ENCODE results near the gene PAK1.

The PAK1 gene

DNA sequence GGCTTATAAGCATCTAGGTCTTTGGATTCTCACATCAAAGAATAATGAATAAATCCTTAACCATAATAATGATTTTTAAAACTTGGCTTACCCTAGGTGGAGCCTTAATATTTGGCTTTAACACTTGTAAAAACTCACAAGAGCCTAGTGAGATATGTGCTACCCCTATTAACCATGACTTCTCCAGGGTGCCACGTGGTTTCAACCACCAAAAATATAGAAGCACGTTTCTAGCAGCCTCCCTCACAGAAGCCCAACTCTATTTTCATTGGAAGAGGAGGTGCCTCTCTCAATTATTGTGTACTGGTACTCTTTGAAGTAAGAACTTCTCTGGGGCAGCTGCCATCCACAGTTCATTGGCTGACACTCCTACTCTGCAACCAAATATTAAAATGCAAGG lies 125.9 kb downstream of the PAK1 start:
- TF ChIP-seq ZNF70 (CRISPR knock-in tag; IDR thresholded peaks at IDR 0.05) (no peak), BACH2 (CRISPR knock-in tag; IDR thresholded peaks at IDR 0.05; ENCODE audit: borderline replicate concordance) (no peak), SNAI2 (CRISPR knock-in tag; IDR thresholded peaks at IDR 0.05) (no peak), ZC3H10 (CRISPR knock-in tag; IDR thresholded peaks at IDR 0.05) (no peak), POU6F1 (CRISPR knock-in tag; IDR thresholded peaks at IDR 0.05; ENCODE audit: borderline replicate concordance, low read depth) (no peak), GLIS3 (CRISPR knock-in tag; IDR thresholded peaks at IDR 0.05) (no peak), ZFP3 (CRISPR knock-in tag; IDR thresholded peaks at IDR 0.05) (no peak), PATZ1 (CRISPR knock-in tag; IDR thresholded peaks at IDR 0.05; ENCODE audit: borderline replicate concordance) (no peak), OSR1 (CRISPR knock-in tag; IDR thresholded peaks at IDR 0.05) (no peak), TOX (CRISPR knock-in tag; IDR thresholded peaks at IDR 0.05; ENCODE audit: borderline replicate concordance) (no peak), ZFP30 (CRISPR knock-in tag; IDR thresholded peaks at IDR 0.05) (no peak), PPARA (CRISPR knock-in tag; IDR thresholded peaks at IDR 0.05; ENCODE audit: borderline replicate concordance) (no peak)

GRCh38 chr11:77346906-77347603 lies 126.8 kb downstream of the PAK1 start:
- TF ChIP-seq ZC3H10 (CRISPR knock-in tag; IDR thresholded peaks at IDR 0.05) (no peak), RARB (CRISPR knock-in tag; IDR thresholded peaks at IDR 0.05) (no peak), ZNF70 (CRISPR knock-in tag; IDR thresholded peaks at IDR 0.05) (no peak), POU6F1 (CRISPR knock-in tag; IDR thresholded peaks at IDR 0.05; ENCODE audit: borderline replicate concordance, low read depth) (no peak), BACH2 (CRISPR knock-in tag; IDR thresholded peaks at IDR 0.05; ENCODE audit: borderline replicate concordance) (no peak), TCF4 (CRISPR knock-in tag; IDR thresholded peaks at IDR 0.05; ENCODE audit: borderline replicate concordance) (no peak), CREB5 (CRISPR knock-in tag; IDR thresholded peaks at IDR 0.05; ENCODE audit: low read depth) (no peak), ISL1 (CRISPR knock-in tag; IDR thresholded peaks at IDR 0.05) (no peak), PATZ1 (CRISPR knock-in tag; IDR thresholded peaks at IDR 0.05; ENCODE audit: borderline replicate concordance) (no peak), ZFP30 (CRISPR knock-in tag; IDR thresholded peaks at IDR 0.05) (no peak)
- peak; percentile 64 for ATAC-seq

More for the DNA sequence above, 125.9 kb downstream of the PAK1 start:
- ATAC-seq = no peak

GRCh38 chr11:77345621-77346020 lies 128.3 kb downstream of the PAK1 start:
- peak; percentile 85 for ATAC-seq
- TF ChIP-seq CREB5 (CRISPR knock-in tag; IDR thresholded peaks at IDR 0.05; ENCODE audit: low read depth) = no peak
- no peak for TF ChIP-seq ZNF70 (CRISPR knock-in tag; IDR thresholded peaks at IDR 0.05)
- TF ChIP-seq ISL1 (CRISPR knock-in tag; IDR thresholded peaks at IDR 0.05) = no peak
- TF ChIP-seq TOX (CRISPR knock-in tag; IDR thresholded peaks at IDR 0.05; ENCODE audit: borderline replicate concordance) = no peak
- TF ChIP-seq TCF4 (CRISPR knock-in tag; IDR thresholded peaks at IDR 0.05; ENCODE audit: borderline replicate concordance) = no peak
- TF ChIP-seq, protein P1, sequence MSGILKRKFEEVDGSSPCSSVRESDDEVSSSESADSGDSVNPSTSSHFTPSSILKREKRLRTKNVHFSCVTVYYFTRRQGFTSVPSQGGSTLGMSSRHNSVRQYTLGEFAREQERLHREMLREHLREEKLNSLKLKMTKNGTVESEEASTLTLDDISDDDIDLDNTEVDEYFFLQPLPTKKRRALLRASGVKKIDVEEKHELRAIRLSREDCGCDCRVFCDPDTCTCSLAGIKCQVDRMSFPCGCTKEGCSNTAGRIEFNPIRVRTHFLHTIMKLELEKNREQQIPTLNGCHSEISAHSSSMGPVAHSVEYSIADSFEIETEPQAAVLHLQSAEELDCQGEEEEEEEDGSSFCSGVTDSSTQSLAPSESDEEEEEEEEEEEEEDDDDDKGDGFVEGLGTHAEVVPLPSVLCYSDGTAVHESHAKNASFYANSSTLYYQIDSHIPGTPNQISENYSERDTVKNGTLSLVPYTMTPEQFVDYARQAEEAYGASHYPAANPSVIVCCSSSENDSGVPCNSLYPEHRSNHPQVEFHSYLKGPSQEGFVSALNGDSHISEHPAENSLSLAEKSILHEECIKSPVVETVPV (CRISPR knock-in tag; IDR thresholded peaks at IDR 0.05) = no peak
- no peak for TF ChIP-seq ZFP3 (CRISPR knock-in tag; IDR thresholded peaks at IDR 0.05)
- no peak for TF ChIP-seq BACH2 (CRISPR knock-in tag; IDR thresholded peaks at IDR 0.05; ENCODE audit: borderline replicate concordance)

Data from SK-N-SH treated with all-trans-retinoic acid at 6 μM for 48 hours (cell line).